Keratinocyte (primary cell): ENCODE measurements around the gene SNIP1. TPM values are rescaled to one million over a fixed set of nuclear protein-coding genes. Genes with fewer than 3 reads are reported as not detected.
"Not testable (repeated sequence)": the region's sequence is repeated elsewhere in the genome, so short reads cannot be mapped to it uniquely, and the experiment has no call there.

Experiments
- DNase-seq: peaks from one replicate; pipeline ENCODE4 v3.0.0-alpha.2; 2011; ENCODE audit warnings: low read depth, missing footprints, low spot score
- FAIRE-seq: peaks from 2 replicates; lab custom pipeline; 2011; peaks lifted over from hg19 to GRCh38; lab: Jason Lieb, UNC
- H2AFZ ChIP-seq: 2 replicates; pipeline ENCODE4 v1.6.0; 2012; ENCODE audit warnings: low read length, control low read depth, inconsistent platforms; ENCODE audit not compliant: control insufficient read depth
- H3K27ac ChIP-seq: 2 replicates; pipeline ENCODE4 v1.5.1; 2011; ENCODE audit warnings: low read length; ENCODE audit not compliant: control insufficient read depth, insufficient read depth
- H3K27me3 ChIP-seq: 3 replicates; pipeline ENCODE4 v1.6.0; 2011; ENCODE audit warnings: low read length; ENCODE audit not compliant: control insufficient read depth, insufficient read depth; ENCODE audit errors: extremely low read depth
- H3K36me3 ChIP-seq, 2 experiments: 2 replicates in 1 of 2; 3 replicates in 1 of 2; pipeline ENCODE4 v1.5.1; 2011; ENCODE audit warnings: low read length in 2 of 2, mild to moderate bottlenecking in 1 of 2; ENCODE audit not compliant: control insufficient read depth in 2 of 2, insufficient read depth in 2 of 2; ENCODE audit errors: extremely low read depth in 1 of 2
- H3K4me1 ChIP-seq: 3 replicates; pipeline ENCODE4 v1.5.1; 2011; ENCODE audit warnings: low read length; ENCODE audit not compliant: control insufficient read depth, insufficient read depth; ENCODE audit errors: extremely low read depth
- H3K4me2 ChIP-seq: 3 replicates; pipeline ENCODE4 v1.6.0; 2011; ENCODE audit warnings: low read depth, low read length; ENCODE audit not compliant: control insufficient read depth, insufficient read depth; ENCODE audit errors: extremely low read depth
- H3K4me3 ChIP-seq, 3 experiments: fragments of 200-600 bp in 1 of 3; sonication (generic) in 1 of 3; 2 replicates in 2 of 3; 3 replicates in 1 of 3; pipeline ENCODE4 v1.5.1; 2011 to 2016; ENCODE audit warnings: low read length in 3 of 3, mild to moderate bottlenecking in 3 of 3, control low read depth in 2 of 3, inconsistent platforms in 1 of 3, low read depth in 1 of 3, mixed read lengths in 1 of 3, mixed run types in 1 of 3, moderate library complexity in 1 of 3; ENCODE audit not compliant: control insufficient read depth in 2 of 3, insufficient read depth in 2 of 3; ENCODE audit errors: extremely low read depth in 1 of 3
- H3K79me2 ChIP-seq: 2 replicates; pipeline ENCODE4 v1.6.0; 2012; ENCODE audit warnings: low read length; ENCODE audit not compliant: control insufficient read depth, insufficient read depth
- H3K9ac ChIP-seq: 3 replicates; pipeline ENCODE4 v1.6.0; 2011; ENCODE audit warnings: low read length; ENCODE audit not compliant: control insufficient read depth, insufficient read depth; ENCODE audit errors: extremely low read depth
- H3K9me1 ChIP-seq: 3 replicates; pipeline ENCODE4 v1.6.0; 2011; ENCODE audit warnings: low read length; ENCODE audit not compliant: control insufficient read depth, insufficient read depth; ENCODE audit errors: extremely low read depth
- H3K9me3 ChIP-seq: 2 replicates; pipeline ENCODE4 v1.5.1; 2012; ENCODE audit warnings: low read depth, low read length; ENCODE audit not compliant: control insufficient read depth
- H4K20me1 ChIP-seq: 3 replicates; pipeline ENCODE4 v1.6.0; 2011; ENCODE audit warnings: low read length; ENCODE audit not compliant: control insufficient read depth, insufficient read depth; ENCODE audit errors: extremely low read depth
- CTCF ChIP-seq, 3 experiments: IDR thresholded peaks in 1 of 3; conservative IDR thresholded peaks in 1 of 3; optimal IDR thresholded peaks in 1 of 3; 2 replicates in 2 of 3; 3 replicates in 1 of 3; pipeline versions ENCODE3 to v1.5.1; 2011; ENCODE audit warnings: low read length in 3 of 3, mild to moderate bottlenecking in 3 of 3, moderate library complexity in 2 of 3, control low read depth in 1 of 3, inconsistent platforms in 1 of 3; ENCODE audit not compliant: insufficient read depth in 2 of 3; ENCODE audit errors: extremely low read depth in 1 of 3
- EZH2 ChIP-seq: IDR thresholded peaks from one replicate; pipeline ENCODE4 v1.6.1; 2012; ENCODE audit warnings: inconsistent platforms, mild to moderate bottlenecking, low read length, moderate library complexity
- dilution Hi-C: fragments of 300-500 bp; cut with MboI; formaldehyde crosslinking; loops from one replicate; pipeline ENCODE4 v1.7.0; 2020; ENCODE audit warnings: low sequenced_read_pairs; ENCODE audit not compliant: extremely low pct_ligation_motif_present
- polyA plus RNA-seq, 5 experiments: library from polyadenylated mRNA; depleted of rRNA in 3 of 5; stranded (reverse) in 3 of 5; stranded (forward) in 1 of 5; unstranded in 1 of 5; fragments of >200 nt; gene quantifications; 1 replicate in 1 of 5; 2 replicates in 3 of 5; 3 replicates in 1 of 5; pipeline versions ENCODE4 v1.2.1 to v1.2.3, GENCODE V29; 2011 to 2012; ENCODE audit warnings: missing spikeins in 2 of 5, low read depth in 1 of 5, low replicate concordance in 1 of 5

The SNIP1 gene
- polyA plus RNA-seq, 1 donor (not counting 4 experiments of a cell fraction or from before 2014, with no cell fraction given): 8.9 TPM

GRCh38 chr1:37588939-37589338, 34.8 kb upstream of the SNIP1 start:
- no peak for FAIRE-seq

DNA sequence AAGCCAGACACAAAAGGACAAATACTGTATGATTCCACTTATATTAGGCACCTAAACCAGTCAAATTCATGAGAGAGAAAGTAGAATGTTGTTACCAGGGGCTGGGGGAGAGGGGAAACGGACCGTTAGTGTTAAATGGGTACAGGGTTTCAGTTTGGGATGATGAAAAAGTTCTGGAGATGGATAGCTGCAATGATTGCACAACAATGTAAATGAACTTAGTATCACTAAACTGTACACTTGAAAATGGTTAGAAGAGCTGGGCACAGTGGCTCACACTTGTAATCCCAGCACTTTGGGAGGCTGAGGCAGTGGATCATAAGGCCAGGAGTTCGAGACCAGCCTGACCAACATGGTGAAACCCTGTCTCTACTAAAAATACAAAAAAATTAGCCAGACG, 30.5 kb upstream of the SNIP1 start:
- peaks cover 27 to 31% of the 10 kb centered on the region in 2 experiments for H3K36me3 ChIP-seq
- FAIRE-seq, H3K27ac ChIP-seq, H3K9me1 ChIP-seq, H3K4me2 ChIP-seq, DNase-seq, H3K27me3 ChIP-seq, H3K4me3 ChIP-seq, H4K20me1 ChIP-seq, H3K4me1 ChIP-seq, H3K9me3 ChIP-seq, H3K79me2 ChIP-seq, H3K9ac ChIP-seq, H2AFZ ChIP-seq: not testable (repeated sequence)
- dilution Hi-C loops: loop anchor here (25.0 kb wide), 1 partner anchor 103 kb away; the partner anchor contains the start of gene CDCA8

More at GRCh38 chr1:37588939-37589338, 34.8 kb upstream of the SNIP1 start:
- no peak for DNase-seq
- Histone ChIP-seq H3K4me1 (peaks cover 2% of the 10 kb centered on the region), H3K9me1 (no peaks in the 10 kb centered on the region), H3K79me2 (peaks cover 42% of the 10 kb centered on the region), H2AFZ (no peak overlapping the region), H3K9ac (no peak overlapping the region), H3K27ac (no peak overlapping the region), H4K20me1 (peaks cover 3% of the 10 kb centered on the region), H3K36me3 (peaks cover 24 to 48% of the 10 kb centered on the region in 2 experiments), H3K27me3 (no peaks in the 10 kb centered on the region), H3K4me2 (no peak overlapping the region), H3K4me3 (no peak overlapping the region), H3K9me3 (no peaks in the 10 kb centered on the region)
- TF ChIP-seq CTCF (optimal IDR thresholded peaks at IDR 0.05 in 1 of 3, IDR thresholded peaks at IDR 0.05 in 1 of 3, conservative IDR thresholded peaks at IDR 0.05 in 1 of 3; ENCODE audit: extremely low read depth in 1 of 3, insufficient read depth in 2 of 3, low read length in 3 of 3): no peak
- no peak for TF ChIP-seq EZH2
- dilution Hi-C loops: loop anchor here (25.0 kb wide), 1 partner anchor 98 kb away; the partner anchor contains the start of gene CDCA8

DNA sequence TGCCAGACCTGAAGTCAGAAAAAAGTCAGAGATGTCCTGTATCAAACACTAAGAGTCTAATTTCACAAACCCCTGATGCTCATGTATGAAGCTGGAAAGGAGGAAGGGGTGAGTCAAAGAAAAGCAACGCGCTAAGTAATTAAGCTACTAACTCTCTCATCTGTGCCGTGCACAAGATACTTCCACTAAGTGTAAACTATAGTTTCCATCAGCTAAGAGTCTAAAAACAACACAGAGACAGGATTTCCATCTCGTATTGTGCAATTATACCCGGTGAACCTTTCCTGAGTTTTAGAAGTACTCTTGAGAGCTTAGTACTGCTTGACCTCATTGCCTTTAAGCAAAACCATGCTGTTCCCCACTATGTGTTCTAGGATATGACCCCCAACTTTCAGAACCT, 21.6 kb upstream of the SNIP1 start:
- no peak overlapping the region for H3K27ac ChIP-seq
- FAIRE-seq: no peak

More for the DNA sequence above, 21.6 kb upstream of the SNIP1 start:
- Histone ChIP-seq H3K4me3 (no peak overlapping the region), H3K4me1 (peaks cover 27% of the 10 kb centered on the region), H3K9me1 (no peaks in the 10 kb centered on the region), H3K4me2 (no peak overlapping the region), H2AFZ (no peak overlapping the region), H3K9me3 (no peaks in the 10 kb centered on the region), H3K27me3 (no peaks in the 10 kb centered on the region), H3K36me3 (peaks cover 28 to 63% of the 10 kb centered on the region in 2 experiments), H3K79me2 (no peaks in the 10 kb centered on the region), H3K9ac (no peak overlapping the region), H4K20me1 (no peaks in the 10 kb centered on the region)
- DNase-seq: no peak
- TF ChIP-seq CTCF (optimal IDR thresholded peaks at IDR 0.05 in 1 of 3, IDR thresholded peaks at IDR 0.05 in 1 of 3, conservative IDR thresholded peaks at IDR 0.05 in 1 of 3; ENCODE audit: extremely low read depth in 1 of 3, insufficient read depth in 2 of 3, low read length in 3 of 3) (no peak), EZH2 (no peak)
- dilution Hi-C loops: loop anchor here (25.0 kb wide), 1 partner anchor 112 kb away; the partner anchor contains the start of gene CDCA8
